HEK293 (cell line): Measurements from ENCODE around the gene AIG1.

Source experiments
- CTCF ChIA-PET: fragments of 350-600 bp; formaldehyde crosslinking; extraction: SDS; loops from one replicate; lab custom pipeline; 2021; ENCODE audit warnings: antibody characterized with exemption; lab: Yijun Ruan, JAX
- POLR2A ChIA-PET: fragments of 300-600 bp; formaldehyde crosslinking; extraction: SDS; loops from one replicate; lab custom pipeline; 2020; ENCODE audit warnings: antibody characterized with exemption, inconsistent platforms; lab: Yijun Ruan, JAX
- H3K27ac ChIP-seq: fragments of 200-500 bp; sonication (Bioruptor generic); 2 replicates; pipeline ENCODE4 v1.5.1; 2014; ENCODE audit warnings: low read depth, low read length, control low read depth, inconsistent platforms; ENCODE audit errors: extremely low read depth
- H3K36me3 ChIP-seq, 2 experiments: fragments of 200-500 bp in 1 of 2; sonication (Bioruptor generic) in 1 of 2; 1 replicate in 1 of 2; 2 replicates in 1 of 2; pipeline ENCODE4 v1.5.1; 2014 to 2017; ENCODE audit warnings: inconsistent platforms in 2 of 2, low read length in 2 of 2; ENCODE audit not compliant: control insufficient read depth in 2 of 2, insufficient read depth in 1 of 2
- H3K4me1 ChIP-seq: fragments of 200-500 bp; sonication (Bioruptor generic); 2 replicates; pipeline ENCODE4 v1.5.1; 2014; ENCODE audit warnings: mild to moderate bottlenecking, low read length, inconsistent platforms; ENCODE audit not compliant: control insufficient read depth, insufficient read depth
- H3K4me3 ChIP-seq: 2 replicates; pipeline ENCODE4 v1.5.1; 2011; ENCODE audit warnings: low read depth, mild to moderate bottlenecking, control low read depth, low read length, moderate library complexity
- H3K9me3 ChIP-seq: fragments of 200-500 bp; sonication (Bioruptor generic); 2 replicates; pipeline ENCODE4 v1.5.1; 2014; ENCODE audit warnings: low read depth, low read length, inconsistent platforms; ENCODE audit not compliant: control insufficient read depth, insufficient read depth
- BCL11B ChIP-seq: fragments of 450-650 bp; formaldehyde crosslinking; IDR thresholded peaks from 2 replicates; pipeline ENCODE4 v1.5.1; 2016; ENCODE audit warnings: low read depth, missing biosample characterization, missing genetic modification characterization
- HOXA7 ChIP-seq: sonication (generic); formaldehyde crosslinking; IDR thresholded peaks from 2 replicates; pipeline ENCODE4 v1.8.1; 2022; ENCODE audit warnings: missing genetic modification reagents, borderline replicate concordance
- MZF1 ChIP-seq: fragments of 450-650 bp; formaldehyde crosslinking; IDR thresholded peaks from 2 replicates; pipeline ENCODE4 v1.5.1; 2017; ENCODE audit warnings: missing biosample characterization, missing genetic modification characterization, borderline replicate concordance
- REPIN1 ChIP-seq: fragments of 450-650 bp; formaldehyde crosslinking; IDR thresholded peaks from 2 replicates; pipeline ENCODE4 v1.5.1; 2017; ENCODE audit warnings: missing biosample characterization, missing genetic modification characterization, low read depth
- SCRT2 ChIP-seq: fragments of 450-650 bp; formaldehyde crosslinking; IDR thresholded peaks from 2 replicates; pipeline ENCODE4 v1.5.1; 2016; ENCODE audit warnings: missing biosample characterization, missing genetic modification characterization
- SP7 ChIP-seq: fragments of 450-650 bp; formaldehyde crosslinking; IDR thresholded peaks from 2 replicates; pipeline ENCODE4 v1.5.1; 2016; ENCODE audit warnings: missing biosample characterization, missing genetic modification characterization
- ZBTB48 ChIP-seq: fragments of 450-650 bp; formaldehyde crosslinking; IDR thresholded peaks from 2 replicates; pipeline ENCODE4 v1.5.1; 2016; ENCODE audit warnings: missing biosample characterization, missing genetic modification characterization
- ZEB2 ChIP-seq: fragments of 450-650 bp; formaldehyde crosslinking; IDR thresholded peaks from 2 replicates; pipeline ENCODE4 v1.5.1; 2016; ENCODE audit warnings: missing biosample characterization, missing genetic modification characterization
- ZNF155 ChIP-seq: fragments of 450-650 bp; formaldehyde crosslinking; IDR thresholded peaks from 2 replicates; pipeline ENCODE4 v1.5.1; 2016; ENCODE audit warnings: missing biosample characterization, missing genetic modification characterization
- ZNF175 ChIP-seq: fragments of 450-650 bp; formaldehyde crosslinking; IDR thresholded peaks from 2 replicates; pipeline ENCODE4 v1.5.1; 2016; ENCODE audit warnings: missing biosample characterization, missing genetic modification characterization
- ZNF248 ChIP-seq: fragments of 450-650 bp; formaldehyde crosslinking; IDR thresholded peaks from 2 replicates; pipeline ENCODE4 v1.5.1; 2017; ENCODE audit warnings: missing biosample characterization, missing genetic modification characterization
- ZNF302 ChIP-seq: fragments of 450-650 bp; formaldehyde crosslinking; IDR thresholded peaks from 2 replicates; pipeline ENCODE4 v1.5.1; 2016; ENCODE audit warnings: missing biosample characterization, missing genetic modification characterization, low read depth
- ZNF391 ChIP-seq: fragments of 450-650 bp; formaldehyde crosslinking; IDR thresholded peaks from 2 replicates; pipeline ENCODE4 v1.5.1; 2016; ENCODE audit warnings: low read depth, missing biosample characterization, missing genetic modification characterization, borderline replicate concordance
- ZNF548 ChIP-seq: fragments of 450-650 bp; formaldehyde crosslinking; IDR thresholded peaks from 2 replicates; pipeline ENCODE4 v1.5.1; 2016; ENCODE audit warnings: missing biosample characterization, missing genetic modification characterization
- ZNF549 ChIP-seq: fragments of 450-650 bp; IDR thresholded peaks from 2 replicates; pipeline ENCODE4 v1.5.1; 2018; ENCODE audit warnings: missing biosample characterization, missing genetic modification characterization, mild to moderate bottlenecking, inconsistent platforms, moderate library complexity
- ZNF585B ChIP-seq: fragments of 450-650 bp; formaldehyde crosslinking; IDR thresholded peaks from 2 replicates; pipeline ENCODE4 v1.5.1; 2016; ENCODE audit warnings: missing biosample characterization, missing genetic modification characterization
- ZNF610 ChIP-seq: fragments of 450-650 bp; formaldehyde crosslinking; IDR thresholded peaks from 2 replicates; pipeline ENCODE4 v1.5.1; 2016; ENCODE audit warnings: missing biosample characterization, missing genetic modification characterization, borderline replicate concordance
- ZNF629 ChIP-seq: fragments of 450-650 bp; formaldehyde crosslinking; IDR thresholded peaks from 2 replicates; pipeline ENCODE4 v1.5.1; 2017; ENCODE audit warnings: missing biosample characterization, missing genetic modification characterization
- ZNF660 ChIP-seq: fragments of 450-650 bp; IDR thresholded peaks from 2 replicates; pipeline ENCODE4 v1.5.1; 2018; ENCODE audit warnings: missing biosample characterization, mild to moderate bottlenecking, missing genetic modification characterization
- ZNF670 ChIP-seq: fragments of 450-650 bp; formaldehyde crosslinking; IDR thresholded peaks from 2 replicates; pipeline ENCODE4 v1.5.1; 2016; ENCODE audit warnings: missing biosample characterization, missing genetic modification characterization, low read depth
- ZNF837 ChIP-seq: fragments of 450-650 bp; formaldehyde crosslinking; IDR thresholded peaks from 2 replicates; pipeline ENCODE4 v1.5.1; 2016; ENCODE audit warnings: missing biosample characterization, missing genetic modification characterization
- ZNF843 ChIP-seq: fragments of 450-650 bp; formaldehyde crosslinking; IDR thresholded peaks from 2 replicates; pipeline ENCODE4 v1.5.1; 2016; ENCODE audit warnings: missing biosample characterization, missing genetic modification characterization
- TF ChIP-seq, protein P1 (sequence below): fragments of 450-650 bp; formaldehyde crosslinking; IDR thresholded peaks from 2 replicates; pipeline ENCODE4 v1.5.1; 2016; ENCODE audit warnings: missing biosample characterization, missing genetic modification characterization, borderline replicate concordance

AIG1 gene

DNA sequence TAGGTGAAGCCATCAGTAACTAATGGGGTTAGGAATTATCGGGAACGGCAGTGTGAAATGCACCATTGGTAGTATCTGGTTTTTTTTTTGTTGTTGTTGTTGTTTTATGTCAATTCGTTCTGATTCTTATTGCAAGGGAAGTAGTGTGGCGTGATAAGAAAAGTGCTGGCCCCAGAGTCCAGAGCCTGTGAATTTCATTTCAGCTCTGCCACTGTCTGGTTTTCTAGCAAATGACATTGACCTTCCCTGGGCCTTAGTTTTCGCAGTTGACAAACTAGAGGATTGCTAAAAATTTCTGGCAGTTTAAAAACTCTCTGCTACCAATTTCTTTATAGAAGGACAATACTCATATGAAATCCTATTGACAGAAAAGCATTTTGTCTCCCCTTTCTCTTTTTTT, 161.6 kb downstream of the AIG1 start:
- H3K4me3 ChIP-seq = no peak overlapping the region
- H3K36me3 ChIP-seq = no peaks in the 10 kb centered on the region
- no peak overlapping the region for H3K27ac ChIP-seq
- no peaks in the 10 kb centered on the region for H3K4me1 ChIP-seq
- TF ChIP-seq ZNF175 (tag by site-specific recombination) (no peak), SP7 (tag by site-specific recombination) (no peak), REPIN1 (tag by site-specific recombination) (no peak), BCL11B (tag by site-specific recombination) (no peak), ZEB2 (tag by site-specific recombination) (no peak), ZNF155 (no peak), ZNF248 (tag by site-specific recombination) (no peak), ZNF837 (no peak), MZF1 (no peak), ZNF391 (tag by site-specific recombination) (no peak), ZNF670 (no peak), ZNF548 (no peak), HOXA7 (CRISPR knock-in tag) (no peak)
- no peaks in the 10 kb centered on the region for H3K9me3 ChIP-seq
- ChIA-PET CTCF (interaction anchor here (2.2 kb wide), 1 partner anchor 10 kb away, joined by 10 read pairs; no protein-coding TSS in a partner anchor), POLR2A (no interaction called here)

DNA sequence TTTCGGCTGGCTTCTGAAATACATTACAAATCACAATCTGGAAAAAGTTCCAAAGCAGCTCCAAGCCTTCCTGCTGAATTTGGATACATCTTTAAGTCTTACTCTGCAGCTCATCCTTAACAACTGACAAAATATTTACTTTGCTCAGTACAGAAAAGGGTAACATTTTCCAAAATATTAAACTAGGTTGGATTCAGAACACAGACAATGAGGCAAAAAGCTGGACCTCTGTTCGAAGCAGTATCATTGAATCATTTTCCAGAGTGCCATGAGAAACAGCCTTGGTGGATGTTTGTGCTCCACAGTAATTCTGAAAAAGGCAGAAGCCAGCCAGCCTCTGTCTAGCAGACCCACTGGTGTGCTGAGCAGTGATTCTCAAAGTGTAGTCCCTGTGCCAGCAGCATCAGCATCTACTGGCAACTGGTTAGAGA, 162.1 kb downstream of the AIG1 start:
- no peak overlapping the region for H3K4me3 ChIP-seq
- no peak overlapping the region for H3K27ac ChIP-seq
- TF ChIP-seq ZNF585B (tag by site-specific recombination) (no peak), MZF1 (no peak), ZNF660 (no peak), ZNF629 (tag by site-specific recombination) (no peak), ZNF175 (tag by site-specific recombination) (no peak), ZNF302 (tag by site-specific recombination) (no peak), ZNF843 (tag by site-specific recombination) (no peak)
- ChIA-PET CTCF (interaction anchor here (0.8 to 2.2 kb wide), 2 partner anchors 10 to 205 kb away, joined by 4 to 10 read pairs; no protein-coding TSS in a partner anchor), POLR2A (no interaction called here)
- no peaks in the 10 kb centered on the region for H3K9me3 ChIP-seq
- H3K36me3 ChIP-seq = no peaks in the 10 kb centered on the region
- H3K4me1 ChIP-seq = no peaks in the 10 kb centered on the region

GRCh38 chr6:143223895-143224294, 163.2 kb downstream of the AIG1 start:
- no peaks in the 10 kb centered on the region for H3K4me1 ChIP-seq
- CTCF ChIA-PET = interaction anchor here (0.6 to 1.6 kb wide), 3 partner anchors 9 to 293 kb away, joined by 4 to 7 read pairs (median 4); no protein-coding TSS in a partner anchor
- TF ChIP-seq ZBTB48 (tag by site-specific recombination) (no peak), ZNF610 (peak; percentile 39; the same call in 1 of the 2 replicates), ZNF549 (tag by site-specific recombination) (no peak), SCRT2 (tag by site-specific recombination) (peak; percentile 41)
- TF ChIP-seq, protein P1, sequence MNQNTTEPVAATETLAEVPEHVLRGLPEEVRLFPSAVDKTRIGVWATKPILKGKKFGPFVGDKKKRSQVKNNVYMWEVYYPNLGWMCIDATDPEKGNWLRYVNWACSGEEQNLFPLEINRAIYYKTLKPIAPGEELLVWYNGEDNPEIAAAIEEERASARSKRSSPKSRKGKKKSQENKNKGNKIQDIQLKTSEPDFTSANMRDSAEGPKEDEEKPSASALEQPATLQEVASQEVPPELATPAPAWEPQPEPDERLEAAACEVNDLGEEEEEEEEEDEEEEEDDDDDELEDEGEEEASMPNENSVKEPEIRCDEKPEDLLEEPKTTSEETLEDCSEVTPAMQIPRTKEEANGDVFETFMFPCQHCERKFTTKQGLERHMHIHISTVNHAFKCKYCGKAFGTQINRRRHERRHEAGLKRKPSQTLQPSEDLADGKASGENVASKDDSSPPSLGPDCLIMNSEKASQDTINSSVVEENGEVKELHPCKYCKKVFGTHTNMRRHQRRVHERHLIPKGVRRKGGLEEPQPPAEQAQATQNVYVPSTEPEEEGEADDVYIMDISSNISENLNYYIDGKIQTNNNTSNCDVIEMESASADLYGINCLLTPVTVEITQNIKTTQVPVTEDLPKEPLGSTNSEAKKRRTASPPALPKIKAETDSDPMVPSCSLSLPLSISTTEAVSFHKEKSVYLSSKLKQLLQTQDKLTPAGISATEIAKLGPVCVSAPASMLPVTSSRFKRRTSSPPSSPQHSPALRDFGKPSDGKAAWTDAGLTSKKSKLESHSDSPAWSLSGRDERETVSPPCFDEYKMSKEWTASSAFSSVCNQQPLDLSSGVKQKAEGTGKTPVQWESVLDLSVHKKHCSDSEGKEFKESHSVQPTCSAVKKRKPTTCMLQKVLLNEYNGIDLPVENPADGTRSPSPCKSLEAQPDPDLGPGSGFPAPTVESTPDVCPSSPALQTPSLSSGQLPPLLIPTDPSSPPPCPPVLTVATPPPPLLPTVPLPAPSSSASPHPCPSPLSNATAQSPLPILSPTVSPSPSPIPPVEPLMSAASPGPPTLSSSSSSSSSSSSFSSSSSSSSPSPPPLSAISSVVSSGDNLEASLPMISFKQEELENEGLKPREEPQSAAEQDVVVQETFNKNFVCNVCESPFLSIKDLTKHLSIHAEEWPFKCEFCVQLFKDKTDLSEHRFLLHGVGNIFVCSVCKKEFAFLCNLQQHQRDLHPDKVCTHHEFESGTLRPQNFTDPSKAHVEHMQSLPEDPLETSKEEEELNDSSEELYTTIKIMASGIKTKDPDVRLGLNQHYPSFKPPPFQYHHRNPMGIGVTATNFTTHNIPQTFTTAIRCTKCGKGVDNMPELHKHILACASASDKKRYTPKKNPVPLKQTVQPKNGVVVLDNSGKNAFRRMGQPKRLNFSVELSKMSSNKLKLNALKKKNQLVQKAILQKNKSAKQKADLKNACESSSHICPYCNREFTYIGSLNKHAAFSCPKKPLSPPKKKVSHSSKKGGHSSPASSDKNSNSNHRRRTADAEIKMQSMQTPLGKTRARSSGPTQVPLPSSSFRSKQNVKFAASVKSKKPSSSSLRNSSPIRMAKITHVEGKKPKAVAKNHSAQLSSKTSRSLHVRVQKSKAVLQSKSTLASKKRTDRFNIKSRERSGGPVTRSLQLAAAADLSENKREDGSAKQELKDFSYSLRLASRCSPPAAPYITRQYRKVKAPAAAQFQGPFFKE (tag by site-specific recombination) = no peak
- TF ChIP-seq, all 188 proteins: peak for 2
- Histone ChIP-seq H3K27ac (no peak overlapping the region), H3K9me3 (no peaks in the 10 kb centered on the region), H3K36me3 (no peaks in the 10 kb centered on the region), H3K4me3 (no peak overlapping the region)
- POLR2A ChIA-PET = interaction anchor here (0.7 kb wide), 1 partner anchor 499 kb away, joined by 3 read pairs; no protein-coding TSS in a partner anchor
